GM12874 (cell line): ENCODE measurements around the gene ABCA10.

Experiments
- TF ChIP-seq, protein P1 (sequence below): IDR thresholded peaks from 2 replicates; pipeline ENCODE4 v1.5.1; 2011; ENCODE audit warnings: low read depth, mild to moderate bottlenecking, control low read depth, low read length, moderate library complexity; ENCODE audit not compliant: insufficient read depth

ABCA10 gene

DNA sequence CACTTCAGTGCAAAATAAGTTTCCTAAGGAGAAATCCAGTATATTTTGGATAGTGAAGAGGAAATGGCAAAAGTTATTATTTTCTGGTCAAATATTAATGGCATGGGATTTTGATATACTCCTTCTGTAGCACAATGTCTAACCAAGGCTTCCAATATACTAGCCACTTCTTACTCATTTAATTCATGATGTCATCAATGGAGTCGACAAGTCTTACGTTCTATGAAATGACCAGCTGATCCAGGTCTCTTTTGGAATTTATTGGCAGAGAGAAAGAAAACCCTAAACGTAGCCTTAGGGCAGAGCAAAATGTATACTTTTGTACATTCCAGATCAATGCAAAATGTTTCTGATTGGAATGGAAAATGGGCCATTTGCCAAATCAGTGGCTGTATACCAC lies 8.3 kb upstream of the ABCA10 start:
- TF ChIP-seq, protein P1, sequence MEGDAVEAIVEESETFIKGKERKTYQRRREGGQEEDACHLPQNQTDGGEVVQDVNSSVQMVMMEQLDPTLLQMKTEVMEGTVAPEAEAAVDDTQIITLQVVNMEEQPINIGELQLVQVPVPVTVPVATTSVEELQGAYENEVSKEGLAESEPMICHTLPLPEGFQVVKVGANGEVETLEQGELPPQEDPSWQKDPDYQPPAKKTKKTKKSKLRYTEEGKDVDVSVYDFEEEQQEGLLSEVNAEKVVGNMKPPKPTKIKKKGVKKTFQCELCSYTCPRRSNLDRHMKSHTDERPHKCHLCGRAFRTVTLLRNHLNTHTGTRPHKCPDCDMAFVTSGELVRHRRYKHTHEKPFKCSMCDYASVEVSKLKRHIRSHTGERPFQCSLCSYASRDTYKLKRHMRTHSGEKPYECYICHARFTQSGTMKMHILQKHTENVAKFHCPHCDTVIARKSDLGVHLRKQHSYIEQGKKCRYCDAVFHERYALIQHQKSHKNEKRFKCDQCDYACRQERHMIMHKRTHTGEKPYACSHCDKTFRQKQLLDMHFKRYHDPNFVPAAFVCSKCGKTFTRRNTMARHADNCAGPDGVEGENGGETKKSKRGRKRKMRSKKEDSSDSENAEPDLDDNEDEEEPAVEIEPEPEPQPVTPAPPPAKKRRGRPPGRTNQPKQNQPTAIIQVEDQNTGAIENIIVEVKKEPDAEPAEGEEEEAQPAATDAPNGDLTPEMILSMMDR = no peak

DNA sequence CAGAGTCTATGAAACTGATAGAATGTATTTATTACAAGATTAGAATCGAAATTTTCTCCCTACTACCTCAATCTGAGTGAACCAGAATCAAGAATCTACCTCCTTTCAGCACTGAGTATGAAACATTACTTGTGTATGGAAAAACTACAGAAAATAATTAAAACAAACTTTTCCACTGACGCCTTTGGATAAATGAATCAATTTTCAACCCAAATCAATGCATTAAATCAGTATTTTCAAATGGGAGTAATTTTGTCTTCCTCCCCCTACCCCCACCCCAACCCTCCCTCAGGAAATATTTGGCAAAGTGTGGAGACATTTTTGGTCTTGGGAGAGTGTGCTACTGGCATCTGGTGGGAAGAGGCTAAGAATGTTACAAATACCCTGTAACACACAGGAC lies 7.8 kb upstream of the ABCA10 start:
- TF ChIP-seq, protein P1 = no peak

DNA sequence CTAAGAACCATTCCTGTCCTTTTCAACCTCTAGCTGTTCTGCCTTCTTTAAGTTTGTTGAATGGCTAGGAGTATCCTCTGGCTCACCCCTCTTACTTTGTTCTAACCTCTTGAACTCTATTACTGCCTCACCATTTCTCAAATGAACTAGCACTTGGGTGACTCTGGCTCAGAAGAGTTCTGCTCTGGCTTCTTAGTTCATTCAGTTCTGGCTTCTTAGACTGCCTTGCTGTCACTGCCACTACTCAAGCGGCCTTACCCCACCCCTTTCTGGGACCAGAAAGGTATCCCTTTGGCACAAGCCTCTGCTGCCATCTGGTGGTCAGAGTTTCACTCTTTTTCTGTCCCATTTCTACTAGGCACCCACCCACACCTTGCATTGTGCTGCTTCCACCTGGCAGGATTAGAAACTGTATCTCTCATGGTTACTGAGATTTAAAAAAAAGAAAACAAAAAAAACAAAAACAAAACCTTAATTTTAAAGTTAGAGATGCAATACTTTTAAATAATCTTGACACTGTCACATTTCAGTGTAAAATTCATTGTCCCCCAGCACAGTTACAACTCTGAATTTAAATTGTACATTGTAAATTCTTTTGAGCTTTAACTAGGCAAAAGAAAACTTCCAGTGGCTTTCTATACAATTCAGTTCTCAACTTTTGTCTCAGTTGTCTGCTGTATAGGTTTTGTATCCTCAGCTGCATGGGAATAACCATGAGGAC lies 6.9 kb upstream of the ABCA10 start:
- TF ChIP-seq, protein P1 = peak; percentile 70

DNA sequence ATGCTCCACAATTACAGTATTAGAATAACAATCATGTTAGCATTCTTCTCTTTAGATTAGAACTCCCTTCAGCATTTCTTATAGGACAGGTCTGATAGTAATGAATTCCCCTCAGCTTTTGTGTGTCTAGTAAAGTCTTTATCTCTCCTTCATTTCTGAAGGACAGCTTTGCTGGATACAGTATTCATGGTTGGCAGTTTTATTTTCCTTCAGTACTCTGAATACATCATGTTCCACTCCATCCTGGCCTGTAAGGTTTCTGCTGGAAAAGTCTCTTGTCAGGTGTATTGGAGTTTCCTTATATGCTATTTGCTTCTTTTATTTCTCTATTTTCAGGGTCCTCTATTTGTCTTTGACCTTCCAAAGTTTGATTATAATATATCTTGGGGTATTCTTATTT lies 4.0 kb upstream of the ABCA10 start:
- TF ChIP-seq, protein P1 = no peak

DNA sequence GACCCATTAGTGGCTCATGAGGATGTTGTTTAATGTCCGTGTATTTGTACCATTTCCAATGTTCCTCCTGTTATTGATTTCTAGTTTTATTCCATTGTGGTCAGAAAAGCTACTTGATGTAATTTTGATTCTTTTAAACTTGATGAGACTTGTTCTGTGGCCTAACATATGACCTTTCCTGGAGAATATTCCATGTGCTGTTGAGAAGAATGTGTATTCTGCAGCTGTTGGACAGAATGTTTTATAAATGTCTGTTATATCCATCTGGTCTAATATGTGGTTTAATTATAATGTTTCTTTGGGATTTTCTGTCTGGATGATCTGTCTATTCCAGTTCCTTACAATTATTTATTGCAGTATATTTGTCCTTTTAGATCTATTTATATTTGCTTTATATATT lies 2.9 kb upstream of the ABCA10 start:
- TF ChIP-seq, protein P1 = no peak

DNA sequence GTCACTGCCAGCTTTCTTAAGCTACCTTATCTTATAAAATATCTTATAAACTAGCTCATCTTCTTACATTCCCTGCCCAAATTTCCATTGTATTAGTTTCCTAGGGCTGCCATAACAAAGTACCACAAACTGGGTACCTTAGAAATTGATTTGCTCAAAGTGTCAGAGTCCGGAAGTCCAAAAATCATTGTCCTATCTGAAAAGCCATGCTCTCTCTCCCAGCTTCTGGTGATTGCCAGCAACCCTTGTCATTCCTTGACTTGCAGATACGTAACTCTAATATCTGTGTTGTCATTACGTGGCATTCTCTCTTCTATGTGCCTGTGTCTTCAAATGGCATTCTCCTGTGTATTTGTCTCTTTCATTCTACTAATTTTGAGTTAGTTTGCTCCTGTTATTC lies 2.3 kb upstream of the ABCA10 start:
- TF ChIP-seq, protein P1 = no peak

DNA sequence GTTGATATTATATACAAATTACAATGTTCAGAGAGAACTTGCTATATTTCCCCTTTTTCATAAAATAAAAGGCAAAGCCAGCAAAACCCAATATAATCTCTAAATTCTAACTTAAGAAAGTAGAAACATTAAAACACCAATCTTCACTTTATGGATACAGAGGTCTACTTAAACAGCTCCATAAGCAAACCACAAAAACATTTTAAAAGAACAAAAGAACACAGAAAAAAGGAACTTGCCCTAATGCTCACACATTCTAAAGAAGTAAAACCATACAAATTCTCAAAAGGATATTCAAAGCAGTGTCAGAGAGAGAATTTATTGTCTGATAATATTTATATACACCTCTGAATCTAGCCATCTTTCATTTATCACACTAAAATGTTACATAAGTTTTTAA lies 606 bp downstream of the ABCA10 start:
- TF ChIP-seq, protein P1 = no peak
